Uterus (tissue), 2 donors: ENCODE data around the gene SYCE1.

Source experiments
- POLR2A ChIP-seq, 2 donors: fragments of 450-650 bp; IDR thresholded peaks; one replicate each; pipeline ENCODE4 v1.6.1; 2016; ENCODE audit warnings: antibody characterized with exemption in 2 of 2, mild to moderate bottlenecking in 1 of 2, moderate library complexity in 1 of 2
- TF ChIP-seq, protein P1 (sequence below), 4 experiments: fragments of 200-600 bp in 2 of 4; fragments of 450-650 bp in 2 of 4; sonication (generic) in 2 of 4; IDR thresholded peaks; one replicate each; pipeline ENCODE4 v1.5.1; 2016 to 2019; ENCODE audit warnings: antibody characterized with exemption in 4 of 4, mild to moderate bottlenecking in 2 of 4, moderate library complexity in 1 of 4

DNA sequence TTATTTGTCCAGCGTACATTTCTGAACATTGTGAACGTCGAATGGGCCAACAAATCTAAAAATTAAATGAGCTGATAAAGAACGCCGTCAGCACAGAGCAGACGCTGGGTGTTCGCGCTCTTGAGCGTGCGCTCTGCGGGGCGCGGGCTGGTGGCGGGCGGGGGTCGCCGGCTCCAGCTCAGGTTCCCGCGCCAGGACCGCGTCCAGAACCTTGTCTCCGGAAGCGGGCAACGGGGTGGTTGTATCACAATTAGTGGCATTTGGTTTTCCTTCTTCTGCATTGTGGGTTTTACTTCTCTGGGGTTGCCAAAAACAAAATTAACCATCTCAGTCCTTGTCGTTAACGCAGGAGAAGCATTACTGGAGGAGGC lies 35.8 kb downstream of the SYCE1 start:
- TF ChIP-seq, protein P1, sequence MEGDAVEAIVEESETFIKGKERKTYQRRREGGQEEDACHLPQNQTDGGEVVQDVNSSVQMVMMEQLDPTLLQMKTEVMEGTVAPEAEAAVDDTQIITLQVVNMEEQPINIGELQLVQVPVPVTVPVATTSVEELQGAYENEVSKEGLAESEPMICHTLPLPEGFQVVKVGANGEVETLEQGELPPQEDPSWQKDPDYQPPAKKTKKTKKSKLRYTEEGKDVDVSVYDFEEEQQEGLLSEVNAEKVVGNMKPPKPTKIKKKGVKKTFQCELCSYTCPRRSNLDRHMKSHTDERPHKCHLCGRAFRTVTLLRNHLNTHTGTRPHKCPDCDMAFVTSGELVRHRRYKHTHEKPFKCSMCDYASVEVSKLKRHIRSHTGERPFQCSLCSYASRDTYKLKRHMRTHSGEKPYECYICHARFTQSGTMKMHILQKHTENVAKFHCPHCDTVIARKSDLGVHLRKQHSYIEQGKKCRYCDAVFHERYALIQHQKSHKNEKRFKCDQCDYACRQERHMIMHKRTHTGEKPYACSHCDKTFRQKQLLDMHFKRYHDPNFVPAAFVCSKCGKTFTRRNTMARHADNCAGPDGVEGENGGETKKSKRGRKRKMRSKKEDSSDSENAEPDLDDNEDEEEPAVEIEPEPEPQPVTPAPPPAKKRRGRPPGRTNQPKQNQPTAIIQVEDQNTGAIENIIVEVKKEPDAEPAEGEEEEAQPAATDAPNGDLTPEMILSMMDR (IDR thresholded peaks at IDR 0.05) = no peak
- TF ChIP-seq POLR2A (IDR thresholded peaks at IDR 0.05) = no peak
